Skeletal muscle tissue (tissue), 5 donors: ENCODE measurements around the gene PSMA1. TPM values are rescaled to one million over a fixed set of nuclear protein-coding genes. Genes with fewer than 3 reads are reported as not detected.

Source experiments
- H3K27ac ChIP-seq: one replicate; pipeline ENCODE4 v1.7.0; 2013; ENCODE audit warnings: mild to moderate bottlenecking, low read depth, low read length, inconsistent platforms
- H3K27me3 ChIP-seq, 3 donors: one replicate each; pipeline ENCODE4 v1.7.0; 2013; ENCODE audit warnings: low read length in 3 of 3; ENCODE audit not compliant: control insufficient read depth in 3 of 3, insufficient read depth in 3 of 3
- H3K36me3 ChIP-seq, 3 donors: one replicate each; pipeline ENCODE4 v1.7.0; 2013; ENCODE audit warnings: low read length in 3 of 3; ENCODE audit not compliant: control insufficient read depth in 3 of 3, insufficient read depth in 3 of 3
- H3K4me1 ChIP-seq, 3 donors: one replicate each; pipeline ENCODE4 v1.7.0; 2013; ENCODE audit warnings: low read length in 3 of 3, mild to moderate bottlenecking in 3 of 3; ENCODE audit not compliant: control insufficient read depth in 3 of 3, insufficient read depth in 3 of 3
- H3K4me3 ChIP-seq, 3 donors: one replicate each; pipeline ENCODE4 v1.7.0; 2013; ENCODE audit warnings: low read length in 3 of 3
- H3K9ac ChIP-seq, 3 donors: one replicate each; pipeline ENCODE4 v1.7.0; 2013; ENCODE audit warnings: low read length in 3 of 3, mild to moderate bottlenecking in 3 of 3, moderate library complexity in 2 of 3, low read depth in 1 of 3
- H3K9me3 ChIP-seq, 3 donors: one replicate each; pipeline ENCODE4 v1.7.0; 2013; ENCODE audit warnings: low read length in 3 of 3; ENCODE audit not compliant: control insufficient read depth in 3 of 3
- small RNA-seq: library from RNA; depleted of rRNA; stranded (forward); fragments of <200 nt; gene quantifications from one replicate; pipeline ENCODE3, GENCODE V24; 2014
- total RNA-seq: library from RNA; depleted of rRNA; stranded (reverse); fragments of >200 nt; gene quantifications from one replicate; pipeline ENCODE4 v1.2.3, GENCODE V29; 2014
- donor health status: Osteomylitis.

The PSMA1 gene
- total RNA-seq, 1 donor from 2014 or later: 160 TPM

DNA sequence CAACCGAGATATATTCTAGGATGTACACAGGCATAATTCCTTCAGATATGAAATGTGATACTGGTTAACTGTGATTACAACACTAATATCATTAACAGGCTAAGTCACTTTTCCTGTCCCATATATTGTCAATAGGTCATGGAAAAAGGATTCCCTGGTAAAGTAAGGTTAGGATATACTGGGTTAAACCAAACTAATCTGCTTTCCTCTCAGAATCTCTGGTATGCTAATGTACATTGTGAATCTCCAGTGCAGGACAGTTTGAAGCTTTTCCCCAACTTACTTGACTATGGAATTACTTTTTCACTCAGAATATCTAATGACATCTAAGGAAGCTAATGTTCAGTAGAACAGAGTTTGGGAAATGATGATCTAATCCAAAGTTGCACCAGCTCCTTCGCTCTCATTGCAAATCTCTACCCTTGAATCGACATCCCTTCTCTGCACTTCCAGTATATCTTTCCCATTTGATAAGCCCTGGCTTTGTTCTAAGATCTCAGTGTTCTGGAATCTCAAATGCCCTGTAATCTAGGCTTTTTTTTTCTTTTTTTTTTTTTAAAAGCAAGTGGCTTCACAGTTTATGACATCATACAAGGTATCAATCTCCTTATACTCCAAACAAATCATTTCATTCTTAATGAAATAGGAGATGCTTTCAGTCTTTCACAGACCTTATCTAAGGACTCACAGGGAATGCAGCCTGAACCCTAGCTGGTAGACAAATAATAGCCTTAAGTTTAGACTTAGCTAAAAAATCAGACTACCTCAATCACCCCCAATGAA lies 64.3 kb downstream of the PSMA1 start:
- H3K27ac ChIP-seq: no peak overlapping the region
- no peaks in the 10 kb centered on the region for H3K9me3 ChIP-seq
- H3K36me3 ChIP-seq: peaks cover 12 to 27% (median 26%) of the 10 kb centered on the region in 3 donors
- no peaks in the 10 kb centered on the region for H3K27me3 ChIP-seq
- H3K4me3 ChIP-seq: no peak overlapping the region
- no peaks in the 10 kb centered on the region for H3K4me1 ChIP-seq
- H3K9ac ChIP-seq: no peak overlapping the region

Small RNA genes within 50 kb of the gene (small RNA-seq; reads per million reads assigned to genes)
- not detected for gene RNU7-49P

Other genes with a start within 250 kb of the PSMA1 start
- 39.7 TPM for gene RRAS2, start 161.2 kb downstream of the PSMA1 start, total RNA-seq
- 134 TPM for gene COPB1, start 20.6 kb downstream of the PSMA1 start, total RNA-seq
- gene PDE3B, start 123.4 kb upstream of the PSMA1 start, total RNA-seq: 5.2 TPM